CD4-positive, CD25-positive, alpha-beta regulatory T cell (primary cell): ENCODE results near the gene AOPEP. TPM values are rescaled to one million over a fixed set of nuclear protein-coding genes. Genes with fewer than 3 reads are reported as not detected.

Source experiments
- ATAC-seq, 2 donors: fragments of 150-1000 bp; cut with Tn5 transposase; one replicate each; pipeline ENCODE4 v1.10.0; 2021; ENCODE audit warnings: low read depth in 2 of 2, moderate number of reproducible peaks in 2 of 2, moderate library complexity in 1 of 2
- DNase-seq, 3 donors: peaks; one replicate each; pipeline versions ENCODE4 v3.0.0 to v3.0.0-alpha.2; 2012 to 2022; ENCODE audit warnings: mixed read lengths in 1 of 3
- H3K27ac ChIP-seq: one replicate; pipeline ENCODE4 v1.7.0; 2013; ENCODE audit warnings: mild to moderate bottlenecking, low read length; ENCODE audit not compliant: insufficient read depth, poor library complexity, severe bottlenecking
- H3K27me3 ChIP-seq: one replicate; pipeline ENCODE4 v1.7.0; 2013; ENCODE audit warnings: low read length; ENCODE audit not compliant: control insufficient read depth, insufficient read depth
- H3K36me3 ChIP-seq: one replicate; pipeline ENCODE4 v1.7.0; 2013; ENCODE audit warnings: mild to moderate bottlenecking, low read length, moderate library complexity; ENCODE audit not compliant: control insufficient read depth, insufficient read depth
- H3K4me1 ChIP-seq: 2 replicates; pipeline ENCODE4 v1.7.0; 2013; ENCODE audit warnings: mild to moderate bottlenecking, low read length; ENCODE audit not compliant: insufficient read depth, control insufficient read depth, poor library complexity, severe bottlenecking
- H3K4me3 ChIP-seq: one replicate; pipeline ENCODE4 v1.7.0; 2013; ENCODE audit warnings: low read depth, mild to moderate bottlenecking, low read length, moderate library complexity
- H3K9me3 ChIP-seq, 2 experiments: 1 replicate in 1 of 2; 2 replicates in 1 of 2; pipeline ENCODE4 v1.7.0; 2013; ENCODE audit warnings: low read length in 2 of 2, mild to moderate bottlenecking in 1 of 2, moderate library complexity in 1 of 2; ENCODE audit not compliant: control insufficient read depth in 2 of 2
- H3K27ac Mint-ChIP-seq, 3 donors: one replicate each; pipeline ENCODE4 v1.8.0; 2020 to 2022; ENCODE audit warnings: mild to moderate bottlenecking in 3 of 3, mixed read lengths in 3 of 3, moderate library complexity in 2 of 3
- H3K27me3 Mint-ChIP-seq: one replicate; pipeline ENCODE4 v1.8.0; 2022; ENCODE audit warnings: mild to moderate bottlenecking, mixed read lengths
- H3K36me3 Mint-ChIP-seq: one replicate; pipeline ENCODE4 v1.8.0; 2020; ENCODE audit warnings: mixed read lengths
- H3K4me1 Mint-ChIP-seq, 4 donors: one replicate each; pipeline ENCODE4 v1.8.0; 2020 to 2022; ENCODE audit warnings: mixed read lengths in 4 of 4, mild to moderate bottlenecking in 1 of 4
- H3K4me3 Mint-ChIP-seq, 4 donors: one replicate each; pipeline ENCODE4 v1.8.0; 2020 to 2022; ENCODE audit warnings: mild to moderate bottlenecking in 4 of 4, mixed read lengths in 4 of 4, moderate library complexity in 3 of 4
- H3K9me3 Mint-ChIP-seq, 7 donors: one replicate each; pipeline ENCODE4 v1.8.0; 2020 to 2022; ENCODE audit warnings: mixed read lengths in 7 of 7, mild to moderate bottlenecking in 3 of 7, moderate library complexity in 2 of 7
- polyA plus RNA-seq, 4 donors: library from polyadenylated mRNA; unstranded; fragments of 300-500 nt; fragmentation: Illumina TruSeq; gene quantifications; one replicate each; pipeline ENCODE4 v1.2.3, GENCODE V29; 2021
- total RNA-seq: library from RNA; stranded (reverse); gene quantifications from one replicate; pipeline ENCODE4 v1.2.3, GENCODE V29; 2022

The AOPEP gene
- total and polyA plus RNA-seq, 5 donors from 2014 or later: 4.6 to 12.9 (median 6.4) TPM

- no peak overlapping the region for H3K4me3 Mint-ChIP-seq
- H3K27ac Mint-ChIP-seq: peak overlapping the region in 1 of 3 donors; percentile 70
- ATAC-seq: no peak
- H3K27me3 Mint-ChIP-seq: no peaks in the 10 kb centered on the region
- no peak overlapping the region for H3K27ac ChIP-seq
- no peaks in the 10 kb centered on the region for H3K9me3 ChIP-seq
- H3K27me3 ChIP-seq: no peaks in the 10 kb centered on the region
- H3K36me3 ChIP-seq: no peaks in the 10 kb centered on the region
- H3K4me3 ChIP-seq: no peak overlapping the region
- no peaks in the 10 kb centered on the region for H3K9me3 Mint-ChIP-seq
- no peak for DNase-seq
- peaks cover 5 to 7% (median 6%) of the 10 kb centered on the region in 4 donors for H3K4me1 Mint-ChIP-seq
- H3K4me1 ChIP-seq: no peaks in the 10 kb centered on the region
- H3K36me3 Mint-ChIP-seq: peaks cover 10% of the 10 kb centered on the region
Measured at GRCh38 chr9:94945197-94946144, 219.0 kb downstream of the AOPEP start.

GRCh38 chr9:94946256-94946655 lies 219.8 kb downstream of the AOPEP start:
- no peaks in the 10 kb centered on the region for H3K27me3 ChIP-seq
- no peaks in the 10 kb centered on the region for H3K9me3 ChIP-seq
- H3K27ac ChIP-seq: no peak overlapping the region
- H3K4me1 Mint-ChIP-seq: peaks cover 10 to 14% (median 12%) of the 10 kb centered on the region in 4 donors
- no peaks in the 10 kb centered on the region for H3K27me3 Mint-ChIP-seq
- no peak overlapping the region for H3K4me3 ChIP-seq
- H3K36me3 Mint-ChIP-seq: peaks cover 10% of the 10 kb centered on the region
- DNase-seq (no peak), ATAC-seq (no peak)
- peak overlapping the region in 1 of 3 donors; percentile 4 for H3K27ac Mint-ChIP-seq
- no peak overlapping the region for H3K4me3 Mint-ChIP-seq
- H3K9me3 Mint-ChIP-seq: no peaks in the 10 kb centered on the region
- no peaks in the 10 kb centered on the region for H3K36me3 ChIP-seq
- peaks cover 4% of the 10 kb centered on the region for H3K4me1 ChIP-seq

DNA sequence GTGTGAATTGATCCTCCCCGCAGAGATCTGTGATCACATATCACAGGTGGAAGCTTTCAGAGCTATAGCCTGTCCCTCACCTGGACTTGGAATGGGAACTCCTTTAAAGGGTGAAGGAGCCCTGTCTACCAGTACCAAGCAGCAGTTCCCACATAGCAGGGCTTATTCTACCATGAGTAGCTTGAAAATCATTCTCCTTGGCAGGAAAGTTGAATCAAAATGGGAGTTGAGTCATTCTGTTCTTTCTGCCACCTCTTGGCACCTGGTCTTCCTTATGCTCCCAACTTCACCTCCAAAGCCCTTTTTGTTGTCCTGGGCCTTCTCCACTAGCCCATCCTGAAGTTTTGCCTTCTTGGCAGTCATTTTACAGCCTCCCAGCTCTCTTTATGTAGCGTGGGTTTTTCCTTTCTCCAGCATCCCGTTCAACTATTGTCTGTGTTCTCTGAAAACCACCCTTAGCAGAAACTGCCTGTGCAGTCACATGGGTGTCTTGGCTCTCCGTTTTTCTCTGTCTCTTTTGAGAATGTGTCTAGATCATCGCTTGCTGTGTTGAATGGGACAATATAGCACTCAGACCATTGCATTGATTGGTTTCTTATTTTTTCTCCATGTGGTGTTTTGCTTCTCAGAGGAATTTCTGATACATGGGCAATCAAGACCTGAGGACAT lies 222.2 kb downstream of the AOPEP start:
- no peak for ATAC-seq
- no peaks in the 10 kb centered on the region for H3K27me3 Mint-ChIP-seq
- Histone ChIP-seq H3K4me1 (peaks cover 22% of the 10 kb centered on the region), H3K27ac (no peak overlapping the region), H3K4me3 (no peak overlapping the region), H3K27me3 (no peaks in the 10 kb centered on the region), H3K36me3 (no peaks in the 10 kb centered on the region), H3K9me3 (no peaks in the 10 kb centered on the region)
- H3K4me3 Mint-ChIP-seq: no peak overlapping the region
- peaks cover 17 to 33% (median 29%) of the 10 kb centered on the region in 4 donors for H3K4me1 Mint-ChIP-seq
- H3K36me3 Mint-ChIP-seq: peaks cover 10% of the 10 kb centered on the region
- no peaks in the 10 kb centered on the region for H3K9me3 Mint-ChIP-seq
- no peak overlapping the region for H3K27ac Mint-ChIP-seq
- no peak for DNase-seq

DNA sequence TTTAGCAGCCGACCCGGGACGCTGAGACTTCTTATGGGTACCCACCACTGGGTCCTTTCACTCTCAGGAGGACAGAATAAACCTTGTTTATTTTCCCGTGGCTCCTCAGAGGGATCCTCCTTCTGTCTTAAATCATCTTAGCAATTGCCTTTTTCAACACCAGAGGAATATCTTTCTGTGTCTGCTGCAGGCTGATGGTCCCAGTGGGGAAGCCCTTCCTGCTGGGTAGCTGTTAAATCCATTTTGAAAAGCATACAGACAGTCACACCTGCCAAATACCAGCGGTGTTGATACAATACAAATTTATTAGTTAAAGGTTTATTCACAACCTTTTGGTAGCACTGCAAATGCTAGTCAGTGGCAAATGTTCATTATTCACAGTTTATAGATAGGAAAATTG lies 222.9 kb downstream of the AOPEP start:
- no peaks in the 10 kb centered on the region for H3K27me3 Mint-ChIP-seq

DNA sequence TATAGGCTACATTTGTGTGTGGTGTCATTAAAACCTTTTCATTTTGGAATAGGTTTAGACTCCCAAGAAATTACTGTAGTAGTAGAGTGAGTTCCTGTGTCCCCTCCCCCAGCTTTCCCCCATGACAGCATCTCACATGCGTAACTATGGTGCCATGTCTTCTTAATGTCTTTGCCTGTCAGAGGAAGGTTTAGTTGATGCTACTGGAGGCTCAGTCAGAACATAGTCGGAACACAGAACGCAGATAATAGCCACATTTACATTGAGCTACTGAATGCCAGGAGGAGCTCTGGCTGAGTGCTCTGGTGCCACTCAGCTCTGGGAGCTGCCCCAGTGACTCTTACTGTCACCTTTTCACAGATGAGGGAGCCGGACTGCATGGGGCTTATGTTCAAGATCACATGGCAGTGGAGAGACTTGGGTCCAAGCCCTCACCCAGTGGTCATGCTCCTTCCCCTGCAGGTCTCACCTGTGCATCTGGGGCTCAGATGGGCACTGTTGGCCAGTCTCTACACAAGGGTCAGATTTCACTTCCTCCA lies 223.6 kb downstream of the AOPEP start:
- Mint-ChIP-seq H3K4me3 (no peak overlapping the region), H3K27ac (peak overlapping the region in 2 of 3 donors; percentile 26 to 85)
- no peaks in the 10 kb centered on the region for H3K36me3 ChIP-seq

More for the DNA sequence above, 222.9 kb downstream of the AOPEP start:
- H3K27me3 ChIP-seq: no peaks in the 10 kb centered on the region
- H3K4me3 ChIP-seq: no peak overlapping the region
- H3K27ac ChIP-seq: no peak overlapping the region
- Mint-ChIP-seq H3K9me3 (no peaks in the 10 kb centered on the region), H3K27ac (no peak overlapping the region), H3K36me3 (peaks cover 10% of the 10 kb centered on the region), H3K4me1 (peaks cover 17 to 33% (median 29%) of the 10 kb centered on the region in 4 donors), H3K4me3 (no peak overlapping the region)
- no peaks in the 10 kb centered on the region for H3K9me3 ChIP-seq
- DNase-seq: no peak
- H3K4me1 ChIP-seq: peaks cover 22% of the 10 kb centered on the region
- no peaks in the 10 kb centered on the region for H3K36me3 ChIP-seq
- ATAC-seq: no peak

GRCh38 chr9:94950579-94951323 lies 224.3 kb downstream of the AOPEP start:
- Mint-ChIP-seq H3K4me1 (peaks cover 17 to 33% (median 29%) of the 10 kb centered on the region in 4 donors), H3K9me3 (no peaks in the 10 kb centered on the region), H3K27me3 (no peaks in the 10 kb centered on the region), H3K36me3 (peaks cover 19% of the 10 kb centered on the region), H3K4me3 (peak overlapping the region in 3 of 4 donors; percentile 15 to 70 (median 62)), H3K27ac (peak overlapping the region; percentile 85 to 90 (median 86))
- ATAC-seq: no peak
- H3K27me3 ChIP-seq: no peaks in the 10 kb centered on the region
- DNase-seq: no peak
- H3K9me3 ChIP-seq: no peaks in the 10 kb centered on the region
- H3K4me3 ChIP-seq: no peak overlapping the region
- no peaks in the 10 kb centered on the region for H3K36me3 ChIP-seq
- no peak overlapping the region for H3K27ac ChIP-seq
- peaks cover 22% of the 10 kb centered on the region for H3K4me1 ChIP-seq

More for the DNA sequence above, 223.6 kb downstream of the AOPEP start:
- H3K27ac ChIP-seq: no peak overlapping the region
- Mint-ChIP-seq H3K36me3 (peaks cover 12% of the 10 kb centered on the region), H3K9me3 (no peaks in the 10 kb centered on the region), H3K27me3 (no peaks in the 10 kb centered on the region), H3K4me1 (peaks cover 17 to 33% (median 29%) of the 10 kb centered on the region in 4 donors)
- ATAC-seq (no peak), DNase-seq (no peak)
- H3K27me3 ChIP-seq: no peaks in the 10 kb centered on the region
- no peaks in the 10 kb centered on the region for H3K9me3 ChIP-seq
- no peak overlapping the region for H3K4me3 ChIP-seq
- peaks cover 22% of the 10 kb centered on the region for H3K4me1 ChIP-seq
